MM.1S (cell line): ENCODE results near the gene RNPEP.

Experiments used
- CTCF ChIP-seq: fragments of 300-600 bp; sonication (generic); IDR thresholded peaks from 2 replicates; pipeline ENCODE4 v1.5.1; 2016; ENCODE audit warnings: antibody characterized with exemption, low read length, mixed read lengths
- EZH2 ChIP-seq: fragments of 300-600 bp; sonication (generic); optimal IDR thresholded peaks from 2 replicates; pipeline ENCODE3; 2017; ENCODE audit warnings: low read depth, mild to moderate bottlenecking, antibody characterized with exemption, low read length, mixed read lengths

GRCh38 chr1:202011994-202012393, 29.5 kb downstream of the RNPEP start:
- TF ChIP-seq EZH2 = no peak
- no peak for TF ChIP-seq CTCF
